HL-60 (cell line): ENCODE data around the gene TRIO.

ENCODE experiments used
- CTCF ChIP-seq: IDR thresholded peaks from one replicate; pipeline ENCODE4 v1.5.1; 2011; ENCODE audit warnings: low read length, control low read depth, inconsistent platforms; ENCODE audit not compliant: insufficient read depth
- REST ChIP-seq: IDR thresholded peaks from 2 replicates; pipeline ENCODE4 v1.6.1; 2012; ENCODE audit warnings: low read depth; ENCODE audit not compliant: insufficient replicate concordance

- no peak for TF ChIP-seq CTCF
- TF ChIP-seq REST, result no peak
Observed at GRCh38 chr5:14263699-14264098, 120.6 kb downstream of the TRIO start.
